K562 (cell line): Measurements from ENCODE around the gene PRRC2B. TPM values are rescaled to one million over a fixed set of nuclear protein-coding genes. Genes with fewer than 3 reads are reported as not detected.

Experiments
- CXXC5 ChIP-seq: fragments of 250-450 bp; sonication (Bioruptor Pico); IDR thresholded peaks from 2 replicates; pipeline ENCODE4 v1.8.0; 2022; ENCODE audit warnings: inconsistent platforms, mild to moderate bottlenecking, moderate library complexity
- EGR1 ChIP-seq: fragments of 450-650 bp; conservative IDR thresholded peaks from 2 replicates; pipeline ENCODE4 v1.6.1; 2017; ENCODE audit warnings: mild to moderate bottlenecking
- GMEB1 ChIP-seq: fragments of 250-450 bp; sonication (Bioruptor Pico); IDR thresholded peaks from 2 replicates; pipeline ENCODE4 v1.4.0; 2020; ENCODE audit warnings: mild to moderate bottlenecking
- KLF16 ChIP-seq: IDR thresholded peaks from 2 replicates; pipeline ENCODE4 v1.6.1; 2016; ENCODE audit warnings: antibody characterized with exemption
- L3MBTL2 ChIP-seq: fragments of 450-650 bp; IDR thresholded peaks from 2 replicates; pipeline ENCODE4 v1.6.1; 2016; ENCODE audit warnings: mild to moderate bottlenecking, moderate library complexity
- NKRF ChIP-seq: fragments of 450-650 bp; IDR thresholded peaks from 2 replicates; pipeline ENCODE4 v1.6.1; 2016; ENCODE audit warnings: borderline replicate concordance
- SETDB1 ChIP-seq: IDR thresholded peaks from one replicate; pipeline ENCODE4 v1.6.1; 2012; ENCODE audit warnings: low read length, control low read depth, inconsistent platforms
- SIN3A ChIP-seq, 2 experiments: fragments of 150-350 bp in 1 of 2; IDR thresholded peaks; 2 replicates each; pipeline ENCODE4 v1.6.1; 2011 to 2016; ENCODE audit warnings: borderline replicate concordance in 2 of 2, low read depth in 2 of 2, low read length in 2 of 2, mild to moderate bottlenecking in 2 of 2, moderate library complexity in 2 of 2; ENCODE audit not compliant: control insufficient read depth in 1 of 2
- SIN3B ChIP-seq: fragments of 450-650 bp; IDR thresholded peaks from 2 replicates; pipeline ENCODE4 v1.6.1; 2017; ENCODE audit warnings: low read depth, mild to moderate bottlenecking, moderate library complexity
- ZNF212 ChIP-seq: fragments of 450-650 bp; formaldehyde crosslinking; IDR thresholded peaks from 2 replicates; pipeline ENCODE4 v1.4.0; 2020; ENCODE audit warnings: mild to moderate bottlenecking
- ZNF592 ChIP-seq: fragments of 450-650 bp; IDR thresholded peaks from 2 replicates; pipeline ENCODE4 v1.6.1; 2017; ENCODE audit warnings: antibody characterized with exemption, mild to moderate bottlenecking
- polyA plus RNA-seq, 8 experiments: library from polyadenylated mRNA; depleted of rRNA in 4 of 8; stranded (reverse) in 5 of 8; unstranded in 3 of 8; fragments of >200 nt; fragmentation: Nextera tagmentation in 2 of 8; fragmentation: Illumina TruSeq in 1 of 8; extraction: Ambion mirVana in 2 of 8; extraction: Trizol in 1 of 8; gene quantifications; 2 replicates each; pipeline versions ENCODE4 v1.2.1 to v1.2.3, GENCODE V29; 2011 to 2014; ENCODE audit warnings: inconsistent platforms in 1 of 8, missing spikeins in 1 of 8
- total RNA-seq, 7 experiments: library from RNA; depleted of rRNA in 6 of 7; stranded (reverse); fragments of >200 nt in 6 of 7; fragmentation: Illumina TruSeq in 2 of 7; extraction: Trizol in 2 of 7; gene quantifications; 2 replicates each; pipeline versions ENCODE4 v1.2.1 to v1.2.3, GENCODE V29; 2011 to 2021; ENCODE audit warnings: low replicate concordance in 1 of 7
- TF ChIP-seq, protein P1 (sequence below): fragments of 450-650 bp; formaldehyde crosslinking; IDR thresholded peaks from 2 replicates; pipeline ENCODE4 v1.4.0; 2022; ENCODE audit warnings: missing genetic modification characterization
- TF ChIP-seq, protein P2 (sequence below): sonication (generic); formaldehyde crosslinking; IDR thresholded peaks from 2 replicates; pipeline ENCODE4 v1.8.0; 2022; ENCODE audit warnings: mild to moderate bottlenecking, missing genetic modification reagents

PRRC2B gene
- total and polyA plus RNA-seq, 9 of the 15 experiments (the other 6 are each of a cell fraction or from before 2014, with no cell fraction given): 0.34 to 125 (median 30.9) TPM

- TF ChIP-seq ZNF592: no peak
- TF ChIP-seq NKRF: peak; percentile 57; the same call in 1 of the 2 replicates
- peak in 1 of 2 experiments; percentile 75; a peak in 1 of 4 replicates for TF ChIP-seq SIN3A (IDR thresholded peaks at IDR 0.05; ENCODE audit: borderline replicate concordance in 2 of 2, control insufficient read depth in 1 of 2, low read depth in 2 of 2, low read length in 2 of 2)
- TF ChIP-seq L3MBTL2: peak; percentile 38; the same call in 1 of the 2 replicates
- no peak for TF ChIP-seq GMEB1 (CRISPR knock-in tag)
- TF ChIP-seq, protein P1, sequence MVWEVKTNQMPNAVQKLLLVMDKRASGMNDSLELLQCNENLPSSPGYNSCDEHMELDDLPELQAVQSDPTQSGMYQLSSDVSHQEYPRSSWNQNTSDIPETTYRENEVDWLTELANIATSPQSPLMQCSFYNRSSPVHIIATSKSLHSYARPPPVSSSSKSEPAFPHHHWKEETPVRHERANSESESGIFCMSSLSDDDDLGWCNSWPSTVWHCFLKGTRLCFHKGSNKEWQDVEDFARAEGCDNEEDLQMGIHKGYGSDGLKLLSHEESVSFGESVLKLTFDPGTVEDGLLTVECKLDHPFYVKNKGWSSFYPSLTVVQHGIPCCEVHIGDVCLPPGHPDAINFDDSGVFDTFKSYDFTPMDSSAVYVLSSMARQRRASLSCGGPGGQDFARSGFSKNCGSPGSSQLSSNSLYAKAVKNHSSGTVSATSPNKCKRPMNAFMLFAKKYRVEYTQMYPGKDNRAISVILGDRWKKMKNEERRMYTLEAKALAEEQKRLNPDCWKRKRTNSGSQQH (CRISPR knock-in tag): no peak
- no peak for TF ChIP-seq EGR1
- TF ChIP-seq SETDB1: no peak
- no peak for TF ChIP-seq KLF16
- no peak for TF ChIP-seq SIN3B
- no peak for TF ChIP-seq ZNF212 (CRISPR knock-in tag)
- TF ChIP-seq, protein P2, sequence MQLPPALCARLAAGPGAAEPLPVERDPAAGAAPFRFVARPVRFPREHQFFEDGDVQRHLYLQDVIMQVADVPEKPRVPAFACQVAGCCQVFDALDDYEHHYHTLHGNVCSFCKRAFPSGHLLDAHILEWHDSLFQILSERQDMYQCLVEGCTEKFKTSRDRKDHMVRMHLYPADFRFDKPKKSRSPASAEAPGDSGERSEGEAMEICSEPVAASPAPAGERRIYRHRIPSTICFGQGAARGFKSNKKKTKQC: no peak
- TF ChIP-seq CXXC5 (CRISPR knock-in tag): peak; percentile 63
These were observed 10.7 kb downstream of the PRRC2B start (continued) for GRCh38 chr9:131404581-131404980.
